GM12874 (cell line): Measurements from ENCODE around the gene EXD3.

Source experiments
- CTCF ChIP-seq: IDR thresholded peaks from 2 replicates; pipeline ENCODE4 v1.5.1; 2011; ENCODE audit warnings: low read depth, mild to moderate bottlenecking, control low read depth, low read length, moderate library complexity; ENCODE audit not compliant: insufficient read depth

The EXD3 gene

GRCh38 chr9:137445930-137446431 lies 23.0 kb upstream of the EXD3 start:
- no peak for TF ChIP-seq CTCF

- TF ChIP-seq CTCF, result peak; percentile 85
These were observed 22.4 kb upstream of the EXD3 start for GRCh38 chr9:137445275-137445807.

- no peak for TF ChIP-seq CTCF
These were observed 21.3 kb upstream of the EXD3 start for GRCh38 chr9:137444106-137444790.

GRCh38 chr9:137441935-137442321 lies 19.0 kb upstream of the EXD3 start:
- no peak for TF ChIP-seq CTCF

GRCh38 chr9:137441289-137441934 lies 18.4 kb upstream of the EXD3 start, which contains the start of gene ENTPD8:
Gene ENTPD8, minus strand, starts transcription at chr9:137441357. Its CDS starts 3,072 bp downstream, at chr9:137438285.
- no peak for TF ChIP-seq CTCF

- TF ChIP-seq CTCF, result no peak
These were observed 16.3 kb upstream of the EXD3 start for GRCh38 chr9:137439158-137439714.

- no peak for TF ChIP-seq CTCF
These were observed 15.7 kb upstream of the EXD3 start for GRCh38 chr9:137438591-137439157.
